GM21423 (cell line): Measurements from ENCODE around the gene WDR33.

Experiments used
- ATAC-seq: cut with Tn5 transposase; IDR thresholded peaks from one replicate; pipeline ENCODE4 v1.9.1; 2021; ENCODE audit warnings: mild to moderate bottlenecking, moderate library complexity; ENCODE audit not compliant: unreplicated experiment

The WDR33 gene

GRCh38 chr2:127722807-127723206, 88.2 kb downstream of the WDR33 start:
- no peak for ATAC-seq

- no peak for ATAC-seq
These were observed 89.0 kb downstream of the WDR33 start for GRCh38 chr2:127721978-127722355.

GRCh38 chr2:127721311-127721977, 89.5 kb downstream of the WDR33 start:
- ATAC-seq, result no peak

- no peak for ATAC-seq
These were observed 91.4 kb downstream of the WDR33 start for GRCh38 chr2:127719301-127720218.

GRCh38 chr2:127718271-127718670, 92.7 kb downstream of the WDR33 start:
- no peak for ATAC-seq

- ATAC-seq, result no peak
These were observed 95.1 kb downstream of the WDR33 start for GRCh38 chr2:127715778-127716449.

GRCh38 chr2:127713562-127713961, 97.4 kb downstream of the WDR33 start:
- ATAC-seq, result no peak

GRCh38 chr2:127712999-127713398, 98.0 kb downstream of the WDR33 start:
- ATAC-seq, result no peak

- no peak for ATAC-seq
These were observed 101.6 kb downstream of the WDR33 start for GRCh38 chr2:127709336-127709735.

- ATAC-seq, result no peak
These were observed 102.9 kb downstream of the WDR33 start for GRCh38 chr2:127707890-127708648.

GRCh38 chr2:127706215-127706990, 104.6 kb downstream of the WDR33 start:
- no peak for ATAC-seq

- no peak for ATAC-seq
These were observed 105.4 kb downstream of the WDR33 start for GRCh38 chr2:127705391-127706065.

GRCh38 chr2:127704641-127705390, 106.2 kb downstream of the WDR33 start:
- no peak for ATAC-seq

- ATAC-seq, result no peak
These were observed 107.7 kb downstream of the WDR33 start for GRCh38 chr2:127703282-127703681.

- ATAC-seq, result no peak
These were observed 108.5 kb downstream of the WDR33 start for GRCh38 chr2:127702395-127703009.

GRCh38 chr2:127701651-127702394, 109.1 kb downstream of the WDR33 start:
- ATAC-seq, result peak; percentile 43

- ATAC-seq, result peak; percentile 63
These were observed 109.7 kb downstream of the WDR33 start, which contains the start of gene SFT2D3 for GRCh38 chr2:127701193-127701650. SFT2D3 (plus strand) TSS chr2:127701497; CDS start chr2:127701529, 32 bp downstream.
